22Rv1 (cell line): ENCODE results near the gene CNIH4.

Source experiments
- ZFX ChIP-seq: fragments of 450-650 bp; IDR thresholded peaks from 2 replicates; pipeline ENCODE4 v1.6.1; 2017; ENCODE audit warnings: antibody characterized with exemption, borderline replicate concordance
- TF ChIP-seq, protein P1 (sequence below): fragments of 450-650 bp; IDR thresholded peaks from 2 replicates; pipeline ENCODE4 v1.5.1; 2017; ENCODE audit warnings: mild to moderate bottlenecking

DNA sequence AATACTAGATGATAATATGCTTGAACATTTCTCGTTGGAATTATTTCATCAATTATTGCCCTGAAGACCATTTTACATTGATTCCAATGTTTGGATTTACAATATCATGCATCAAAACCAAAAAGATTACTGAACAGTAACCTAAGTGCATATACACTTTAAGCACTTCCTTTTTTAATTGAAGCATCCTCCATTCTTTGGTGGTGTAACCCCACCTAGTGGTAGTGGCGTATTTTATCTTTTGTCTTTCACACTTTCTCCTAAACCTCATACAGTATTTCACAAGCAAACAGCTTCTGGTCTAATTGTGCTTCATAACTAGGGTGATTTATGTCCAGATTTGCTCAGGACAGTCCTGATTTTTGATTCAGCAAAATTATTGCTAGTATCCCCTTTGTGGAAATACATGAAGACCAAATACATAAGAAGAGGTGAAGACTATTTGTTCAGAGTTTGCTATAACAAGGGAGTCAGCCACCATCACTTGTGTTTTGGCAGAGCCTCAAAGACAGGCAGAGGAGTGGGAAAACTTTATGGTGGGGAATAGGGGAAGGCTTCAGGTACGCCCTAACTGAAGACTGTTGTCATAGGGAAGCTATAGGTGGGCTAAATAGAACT lies 23.3 kb upstream of the CNIH4 start:
- TF ChIP-seq, protein P1, sequence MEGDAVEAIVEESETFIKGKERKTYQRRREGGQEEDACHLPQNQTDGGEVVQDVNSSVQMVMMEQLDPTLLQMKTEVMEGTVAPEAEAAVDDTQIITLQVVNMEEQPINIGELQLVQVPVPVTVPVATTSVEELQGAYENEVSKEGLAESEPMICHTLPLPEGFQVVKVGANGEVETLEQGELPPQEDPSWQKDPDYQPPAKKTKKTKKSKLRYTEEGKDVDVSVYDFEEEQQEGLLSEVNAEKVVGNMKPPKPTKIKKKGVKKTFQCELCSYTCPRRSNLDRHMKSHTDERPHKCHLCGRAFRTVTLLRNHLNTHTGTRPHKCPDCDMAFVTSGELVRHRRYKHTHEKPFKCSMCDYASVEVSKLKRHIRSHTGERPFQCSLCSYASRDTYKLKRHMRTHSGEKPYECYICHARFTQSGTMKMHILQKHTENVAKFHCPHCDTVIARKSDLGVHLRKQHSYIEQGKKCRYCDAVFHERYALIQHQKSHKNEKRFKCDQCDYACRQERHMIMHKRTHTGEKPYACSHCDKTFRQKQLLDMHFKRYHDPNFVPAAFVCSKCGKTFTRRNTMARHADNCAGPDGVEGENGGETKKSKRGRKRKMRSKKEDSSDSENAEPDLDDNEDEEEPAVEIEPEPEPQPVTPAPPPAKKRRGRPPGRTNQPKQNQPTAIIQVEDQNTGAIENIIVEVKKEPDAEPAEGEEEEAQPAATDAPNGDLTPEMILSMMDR = peak; percentile 90
- no peak for TF ChIP-seq ZFX
